ENCODE data around the gene PARD3B.

The PARD3B gene

DNA sequence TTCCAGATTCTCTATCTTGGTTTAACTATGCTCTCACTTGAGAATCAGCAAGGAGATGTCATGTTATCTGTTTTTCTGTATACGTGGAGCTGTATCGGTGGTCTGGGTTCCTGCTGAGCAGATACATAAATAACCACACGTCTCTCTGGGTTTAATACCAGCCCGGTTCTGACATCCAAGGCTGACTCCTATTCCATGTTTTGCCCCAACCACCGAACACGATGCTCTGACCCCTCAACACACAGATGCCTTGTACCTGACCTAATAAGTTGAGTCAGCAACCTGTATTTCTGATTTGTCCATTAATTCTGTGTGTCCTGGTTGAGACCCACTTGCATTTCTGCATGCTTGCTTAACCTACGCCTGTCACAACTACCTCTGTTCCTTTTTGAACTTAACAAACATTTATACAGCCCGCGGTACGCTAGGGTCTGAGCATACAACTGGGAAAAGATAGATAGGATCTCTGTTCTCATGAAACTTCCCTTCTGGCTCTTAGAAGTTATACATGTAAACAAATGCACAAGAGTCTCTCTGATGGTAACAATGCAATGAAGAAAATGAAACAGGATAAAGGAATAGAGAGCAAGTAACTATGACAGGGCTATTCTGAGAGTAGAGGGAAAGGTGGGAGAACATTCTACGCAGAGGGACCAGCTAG lies 480.4 kb downstream of the PARD3B start:
- no peak overlapping the region for H3K4me2 ChIP-seq (ENCODE audit: low read length)
- H3K27ac ChIP-seq (ENCODE audit: low read depth, low read length), result no peak overlapping the region
- no peaks in the 10 kb centered on the region for H3K27me3 ChIP-seq (ENCODE audit: control insufficient read depth, low read length)
- H3K4me3 ChIP-seq (ENCODE audit: low read length), result no peak overlapping the region
- H3K79me2 ChIP-seq (ENCODE audit: control insufficient read depth, low read length), result no peaks in the 10 kb centered on the region
- no peaks in the 10 kb centered on the region for H3F3A ChIP-seq (ENCODE audit: control insufficient read depth, insufficient read depth)
- H3K4me1 ChIP-seq (ENCODE audit: control insufficient read depth, low read length), result no peaks in the 10 kb centered on the region
- no peaks in the 10 kb centered on the region for H4K20me1 ChIP-seq (ENCODE audit: control insufficient read depth, insufficient read depth, low read depth, low read length)
- H3K9me2 ChIP-seq (replicated peaks; ENCODE audit: control insufficient read depth, low read length), result no peaks in the 10 kb centered on the region
- H3K36me3 ChIP-seq (ENCODE audit: control insufficient read depth, low read length), result no peaks in the 10 kb centered on the region
- no peaks in the 10 kb centered on the region for H3K9me3 ChIP-seq (ENCODE audit: control insufficient read depth, insufficient read depth, low read length)
- TF ChIP-seq EZH2phosphoT487 (IDR thresholded peaks at IDR 0.05; ENCODE audit: borderline replicate concordance, low read length), result no peak
- TF ChIP-seq, protein P1, sequence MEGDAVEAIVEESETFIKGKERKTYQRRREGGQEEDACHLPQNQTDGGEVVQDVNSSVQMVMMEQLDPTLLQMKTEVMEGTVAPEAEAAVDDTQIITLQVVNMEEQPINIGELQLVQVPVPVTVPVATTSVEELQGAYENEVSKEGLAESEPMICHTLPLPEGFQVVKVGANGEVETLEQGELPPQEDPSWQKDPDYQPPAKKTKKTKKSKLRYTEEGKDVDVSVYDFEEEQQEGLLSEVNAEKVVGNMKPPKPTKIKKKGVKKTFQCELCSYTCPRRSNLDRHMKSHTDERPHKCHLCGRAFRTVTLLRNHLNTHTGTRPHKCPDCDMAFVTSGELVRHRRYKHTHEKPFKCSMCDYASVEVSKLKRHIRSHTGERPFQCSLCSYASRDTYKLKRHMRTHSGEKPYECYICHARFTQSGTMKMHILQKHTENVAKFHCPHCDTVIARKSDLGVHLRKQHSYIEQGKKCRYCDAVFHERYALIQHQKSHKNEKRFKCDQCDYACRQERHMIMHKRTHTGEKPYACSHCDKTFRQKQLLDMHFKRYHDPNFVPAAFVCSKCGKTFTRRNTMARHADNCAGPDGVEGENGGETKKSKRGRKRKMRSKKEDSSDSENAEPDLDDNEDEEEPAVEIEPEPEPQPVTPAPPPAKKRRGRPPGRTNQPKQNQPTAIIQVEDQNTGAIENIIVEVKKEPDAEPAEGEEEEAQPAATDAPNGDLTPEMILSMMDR (IDR thresholded peaks at IDR 0.05; ENCODE audit: low read depth, low read length, poor library complexity, severe bottlenecking), result no peak

DNA sequence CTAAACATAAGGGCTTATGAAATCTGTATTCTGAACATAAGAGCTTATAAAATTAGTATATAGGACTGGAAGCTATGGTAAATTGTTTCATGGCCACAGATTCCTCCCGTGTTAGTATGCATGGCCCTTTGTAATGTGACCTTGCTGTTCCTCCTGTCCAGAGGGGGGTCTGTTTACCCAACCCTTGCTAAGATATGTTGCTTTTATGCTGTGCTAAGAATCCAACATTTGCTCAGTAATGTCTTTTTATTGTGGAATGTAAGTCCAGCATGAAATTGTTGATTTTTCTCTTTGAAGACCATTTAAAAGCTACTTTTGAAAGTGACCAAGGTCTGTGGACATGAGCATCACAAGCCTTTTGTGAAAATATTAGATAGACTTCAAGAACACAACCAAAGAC lies 485.4 kb downstream of the PARD3B start:
- Histone ChIP-seq H3K9me2 (replicated peaks; ENCODE audit: control insufficient read depth, low read length) (no peaks in the 10 kb centered on the region), H3K4me1 (ENCODE audit: control insufficient read depth, low read length) (no peaks in the 10 kb centered on the region), H3K79me2 (ENCODE audit: control insufficient read depth, low read length) (no peaks in the 10 kb centered on the region), H3K36me3 (ENCODE audit: control insufficient read depth, low read length) (no peaks in the 10 kb centered on the region), H3K4me3 (ENCODE audit: low read length) (no peak overlapping the region), H3F3A (ENCODE audit: control insufficient read depth, insufficient read depth) (no peaks in the 10 kb centered on the region), H3K4me2 (ENCODE audit: low read length) (no peak overlapping the region), H4K20me1 (ENCODE audit: control insufficient read depth, insufficient read depth, low read depth, low read length) (no peaks in the 10 kb centered on the region), H3K27me3 (ENCODE audit: control insufficient read depth, low read length) (no peaks in the 10 kb centered on the region), H3K27ac (ENCODE audit: low read depth, low read length) (no peak overlapping the region), H3K9me3 (ENCODE audit: control insufficient read depth, insufficient read depth, low read length) (no peaks in the 10 kb centered on the region)
- TF ChIP-seq, protein P1 (IDR thresholded peaks at IDR 0.05; ENCODE audit: low read depth, low read length, poor library complexity, severe bottlenecking), result no peak
- no peak for TF ChIP-seq EZH2phosphoT487 (IDR thresholded peaks at IDR 0.05; ENCODE audit: borderline replicate concordance, low read length)

DNA sequence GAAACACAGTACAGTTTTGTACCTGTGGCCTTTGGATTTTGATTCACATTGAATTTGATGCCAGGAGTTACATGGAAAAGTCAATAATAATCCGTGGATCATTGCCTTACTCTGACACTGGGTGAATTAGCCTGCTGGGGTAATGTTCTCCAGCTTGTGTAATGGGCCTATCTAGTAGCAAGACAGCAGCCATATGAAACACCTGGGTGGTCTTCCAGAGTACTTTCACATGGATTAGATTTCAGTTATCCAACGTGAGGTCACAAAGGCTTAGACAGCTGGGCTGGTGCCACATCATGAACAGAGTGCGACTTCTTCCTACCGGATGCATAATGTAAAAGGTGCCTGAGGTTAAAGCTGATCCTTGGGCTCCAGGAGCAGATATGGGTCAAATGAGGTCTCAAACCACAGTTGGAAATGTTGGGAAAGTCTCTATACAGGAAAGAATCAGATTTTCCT lies 486.8 kb downstream of the PARD3B start:
- no peak overlapping the region for H3K27ac ChIP-seq (ENCODE audit: low read depth, low read length)
- H3K9me3 ChIP-seq (ENCODE audit: control insufficient read depth, insufficient read depth, low read length), result no peaks in the 10 kb centered on the region
- TF ChIP-seq EZH2phosphoT487 (IDR thresholded peaks at IDR 0.05; ENCODE audit: borderline replicate concordance, low read length), result no peak
- no peak overlapping the region for H3K4me3 ChIP-seq (ENCODE audit: low read length)
- no peaks in the 10 kb centered on the region for H4K20me1 ChIP-seq (ENCODE audit: control insufficient read depth, insufficient read depth, low read depth, low read length)
- H3K4me2 ChIP-seq (ENCODE audit: low read length), result no peak overlapping the region
- no peaks in the 10 kb centered on the region for H3K4me1 ChIP-seq (ENCODE audit: control insufficient read depth, low read length)
- H3K36me3 ChIP-seq (ENCODE audit: control insufficient read depth, low read length), result no peaks in the 10 kb centered on the region
- H3K79me2 ChIP-seq (ENCODE audit: control insufficient read depth, low read length), result no peaks in the 10 kb centered on the region
- H3K27me3 ChIP-seq (ENCODE audit: control insufficient read depth, low read length), result no peaks in the 10 kb centered on the region
- no peaks in the 10 kb centered on the region for H3F3A ChIP-seq (ENCODE audit: control insufficient read depth, insufficient read depth)
- H3K9me2 ChIP-seq (replicated peaks; ENCODE audit: control insufficient read depth, low read length), result no peaks in the 10 kb centered on the region

DNA sequence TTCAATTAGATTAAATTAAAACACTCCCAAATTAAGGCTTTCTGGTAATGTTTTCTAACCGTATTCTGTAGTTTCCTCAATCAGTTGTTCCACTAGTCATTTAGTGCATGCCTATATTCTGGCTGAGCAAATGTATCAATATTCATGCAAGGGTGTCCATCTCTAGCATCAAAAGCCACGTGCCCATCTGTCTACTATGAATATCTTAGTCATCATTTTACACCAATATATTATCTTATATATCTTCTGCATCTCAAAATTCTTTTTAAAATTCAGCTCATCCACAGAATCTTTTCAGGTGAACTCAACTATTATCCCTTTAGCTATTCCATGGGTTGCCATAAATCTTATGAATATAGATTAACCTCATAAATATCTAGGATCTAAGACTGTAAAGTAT lies 488.2 kb downstream of the PARD3B start:
- Histone ChIP-seq H3K27ac (ENCODE audit: low read depth, low read length) (no peak overlapping the region), H3F3A (ENCODE audit: control insufficient read depth, insufficient read depth) (no peaks in the 10 kb centered on the region), H4K20me1 (ENCODE audit: control insufficient read depth, insufficient read depth, low read depth, low read length) (no peaks in the 10 kb centered on the region), H3K4me1 (ENCODE audit: control insufficient read depth, low read length) (no peaks in the 10 kb centered on the region), H3K4me2 (ENCODE audit: low read length) (no peak overlapping the region), H3K27me3 (ENCODE audit: control insufficient read depth, low read length) (no peaks in the 10 kb centered on the region), H3K9me2 (replicated peaks; ENCODE audit: control insufficient read depth, low read length) (no peaks in the 10 kb centered on the region), H3K4me3 (ENCODE audit: low read length) (no peak overlapping the region), H3K36me3 (ENCODE audit: control insufficient read depth, low read length) (no peaks in the 10 kb centered on the region), H3K79me2 (ENCODE audit: control insufficient read depth, low read length) (no peaks in the 10 kb centered on the region), H3K9me3 (ENCODE audit: control insufficient read depth, insufficient read depth, low read length) (no peaks in the 10 kb centered on the region)
- no peak for TF ChIP-seq EZH2phosphoT487 (IDR thresholded peaks at IDR 0.05; ENCODE audit: borderline replicate concordance, low read length)
- TF ChIP-seq, protein P1 (IDR thresholded peaks at IDR 0.05; ENCODE audit: low read depth, low read length, poor library complexity, severe bottlenecking), result no peak
